OCI-LY7 (cell line): ENCODE data around the gene APOBEC3G.
"Not testable (repeated sequence)": the region's sequence is repeated elsewhere in the genome, so short reads cannot be mapped to it uniquely, and the experiment has no call there.

ENCODE experiments used
- EZH2phosphoT487 ChIP-seq: fragments of 200-600 bp; sonication (generic); IDR thresholded peaks from 2 replicates; pipeline ENCODE4 v1.6.1; 2018; ENCODE audit warnings: low read depth, borderline replicate concordance, mild to moderate bottlenecking, mixed run types, antibody characterized with exemption, low read length, moderate library complexity, mixed read lengths
- TF ChIP-seq, protein P1 (sequence below): fragments of 200-600 bp; sonication (generic); conservative IDR thresholded peaks from 2 replicates; pipeline ENCODE4 v1.5.1; 2014; ENCODE audit warnings: mild to moderate bottlenecking, antibody characterized with exemption, low read length, moderate library complexity, mixed read lengths

- TF ChIP-seq, protein P1, sequence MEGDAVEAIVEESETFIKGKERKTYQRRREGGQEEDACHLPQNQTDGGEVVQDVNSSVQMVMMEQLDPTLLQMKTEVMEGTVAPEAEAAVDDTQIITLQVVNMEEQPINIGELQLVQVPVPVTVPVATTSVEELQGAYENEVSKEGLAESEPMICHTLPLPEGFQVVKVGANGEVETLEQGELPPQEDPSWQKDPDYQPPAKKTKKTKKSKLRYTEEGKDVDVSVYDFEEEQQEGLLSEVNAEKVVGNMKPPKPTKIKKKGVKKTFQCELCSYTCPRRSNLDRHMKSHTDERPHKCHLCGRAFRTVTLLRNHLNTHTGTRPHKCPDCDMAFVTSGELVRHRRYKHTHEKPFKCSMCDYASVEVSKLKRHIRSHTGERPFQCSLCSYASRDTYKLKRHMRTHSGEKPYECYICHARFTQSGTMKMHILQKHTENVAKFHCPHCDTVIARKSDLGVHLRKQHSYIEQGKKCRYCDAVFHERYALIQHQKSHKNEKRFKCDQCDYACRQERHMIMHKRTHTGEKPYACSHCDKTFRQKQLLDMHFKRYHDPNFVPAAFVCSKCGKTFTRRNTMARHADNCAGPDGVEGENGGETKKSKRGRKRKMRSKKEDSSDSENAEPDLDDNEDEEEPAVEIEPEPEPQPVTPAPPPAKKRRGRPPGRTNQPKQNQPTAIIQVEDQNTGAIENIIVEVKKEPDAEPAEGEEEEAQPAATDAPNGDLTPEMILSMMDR, result not testable (repeated sequence)
- TF ChIP-seq EZH2phosphoT487, result not testable (repeated sequence)
Measured at GRCh38 chr22:39063904-39064303, 13.2 kb upstream of the APOBEC3G start.
